ENCODE results near the gene DENND1A. TPM values are rescaled to one million over a fixed set of nuclear protein-coding genes. Genes with fewer than 3 reads are reported as not detected.

DENND1A gene
- total RNA-seq, 1 experiment from 2014 or later = 29.7 TPM

DNA sequence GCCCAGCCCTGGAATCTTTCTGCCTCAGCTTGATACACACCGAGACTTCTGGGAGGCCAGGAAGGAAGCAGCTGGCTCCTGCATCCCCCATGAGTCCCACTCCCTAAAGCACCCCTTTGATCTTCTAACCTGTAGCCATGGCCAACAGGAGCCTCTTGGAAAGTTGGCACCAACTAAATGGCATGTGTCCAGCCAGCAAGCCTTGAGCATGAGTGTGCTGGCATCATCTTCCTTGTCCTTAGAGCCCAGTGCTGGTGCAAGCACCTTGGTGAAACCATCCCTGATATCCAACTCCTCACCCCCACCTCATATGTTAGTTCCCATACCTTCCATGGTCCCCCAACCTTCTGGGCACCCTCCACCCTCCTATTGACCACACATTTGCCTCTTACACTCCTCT, 443.5 kb downstream of the DENND1A start:
- Histone ChIP-seq H3K79me2 (ENCODE audit: low read length) (no peaks in the 10 kb centered on the region), H3K36me3 (ENCODE audit: low read depth, low read length) (no peaks in the 10 kb centered on the region), H3K9me2 (replicated peaks; ENCODE audit: low read length) (no peaks in the 10 kb centered on the region), H3K9me3 (ENCODE audit: low read length) (no peaks in the 10 kb centered on the region), H4K20me1 (ENCODE audit: low read length) (no peaks in the 10 kb centered on the region), H3K4me2 (ENCODE audit: low read length) (no peak overlapping the region), H3K4me1 (ENCODE audit: insufficient read depth, low read length) (no peaks in the 10 kb centered on the region), H3K27ac (ENCODE audit: low read length) (no peak overlapping the region), H3K27me3 (ENCODE audit: low read length) (no peaks in the 10 kb centered on the region), H2AFZ (ENCODE audit: low read length) (no peak overlapping the region), H3F3A (ENCODE audit: low read length, unreplicated experiment) (no peaks in the 10 kb centered on the region), H3K9ac (ENCODE audit: low read length) (no peak overlapping the region), H3K4me3 (ENCODE audit: low read length) (no peak overlapping the region)
- ATAC-seq (no peak), DNase-seq (no peak)
- intact Hi-C loops (cut with micrococcal nuclease) = no loop called here
- ChIA-PET CTCF (no interaction called here), POLR2A (ENCODE audit: unreplicated experiment) (no interaction called here)
- BruUV-seq (replicated peaks) = no TSS peak
- no peak for TF ChIP-seq EZH2 (IDR thresholded peaks at IDR 0.05; ENCODE audit: low read length, unreplicated experiment)
- TF ChIP-seq, protein P1, sequence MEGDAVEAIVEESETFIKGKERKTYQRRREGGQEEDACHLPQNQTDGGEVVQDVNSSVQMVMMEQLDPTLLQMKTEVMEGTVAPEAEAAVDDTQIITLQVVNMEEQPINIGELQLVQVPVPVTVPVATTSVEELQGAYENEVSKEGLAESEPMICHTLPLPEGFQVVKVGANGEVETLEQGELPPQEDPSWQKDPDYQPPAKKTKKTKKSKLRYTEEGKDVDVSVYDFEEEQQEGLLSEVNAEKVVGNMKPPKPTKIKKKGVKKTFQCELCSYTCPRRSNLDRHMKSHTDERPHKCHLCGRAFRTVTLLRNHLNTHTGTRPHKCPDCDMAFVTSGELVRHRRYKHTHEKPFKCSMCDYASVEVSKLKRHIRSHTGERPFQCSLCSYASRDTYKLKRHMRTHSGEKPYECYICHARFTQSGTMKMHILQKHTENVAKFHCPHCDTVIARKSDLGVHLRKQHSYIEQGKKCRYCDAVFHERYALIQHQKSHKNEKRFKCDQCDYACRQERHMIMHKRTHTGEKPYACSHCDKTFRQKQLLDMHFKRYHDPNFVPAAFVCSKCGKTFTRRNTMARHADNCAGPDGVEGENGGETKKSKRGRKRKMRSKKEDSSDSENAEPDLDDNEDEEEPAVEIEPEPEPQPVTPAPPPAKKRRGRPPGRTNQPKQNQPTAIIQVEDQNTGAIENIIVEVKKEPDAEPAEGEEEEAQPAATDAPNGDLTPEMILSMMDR (conservative IDR thresholded peaks at IDR 0.05; ENCODE audit: low read depth, low read length) = no peak
- no peak for TF ChIP-seq EZH2phosphoT487 (IDR thresholded peaks at IDR 0.05; ENCODE audit: borderline replicate concordance, low read length)

DNA sequence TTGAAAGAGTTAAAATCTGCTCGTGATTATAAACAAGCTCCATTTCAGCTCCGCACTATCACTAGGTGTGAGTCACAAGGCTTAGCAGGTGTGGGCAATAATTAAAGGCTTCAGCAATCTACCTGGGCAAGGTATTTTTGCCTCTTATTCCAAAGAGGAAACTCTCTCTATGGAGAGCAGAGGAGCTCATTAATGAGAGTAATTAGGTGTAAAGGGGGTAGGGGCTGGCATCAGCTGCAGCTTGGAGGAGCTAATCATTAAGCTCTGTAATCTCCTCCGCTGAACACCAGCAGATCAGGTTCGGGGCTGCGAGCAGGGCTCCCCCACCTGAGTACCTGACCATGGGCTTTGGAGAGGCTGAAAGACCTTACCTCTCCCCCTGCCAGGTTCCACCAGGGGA, 444.7 kb downstream of the DENND1A start:
- POLR2A ChIA-PET (ENCODE audit: unreplicated experiment) = no interaction called here
- no peak overlapping the region for H3K27ac ChIP-seq (ENCODE audit: low read length)
- no TSS peak for BruUV-seq (replicated peaks)
- H3K4me3 ChIP-seq (ENCODE audit: low read length) = no peak overlapping the region
- intact Hi-C loops (cut with micrococcal nuclease) = no loop called here
- no peak for TF ChIP-seq EZH2phosphoT487 (IDR thresholded peaks at IDR 0.05; ENCODE audit: borderline replicate concordance, low read length)
- TF ChIP-seq, protein P1 (conservative IDR thresholded peaks at IDR 0.05; ENCODE audit: low read depth, low read length) = no peak
- TF ChIP-seq EZH2 (IDR thresholded peaks at IDR 0.05; ENCODE audit: low read length, unreplicated experiment) = no peak
- CTCF ChIA-PET = no interaction called here
- ATAC-seq = no peak
- no peak for DNase-seq
- H3F3A ChIP-seq (ENCODE audit: low read length, unreplicated experiment) = no peaks in the 10 kb centered on the region
- H4K20me1 ChIP-seq (ENCODE audit: low read length) = no peaks in the 10 kb centered on the region
- no peaks in the 10 kb centered on the region for H3K9me2 ChIP-seq (replicated peaks; ENCODE audit: low read length)
- no peak overlapping the region for H3K9ac ChIP-seq (ENCODE audit: low read length)
- H3K79me2 ChIP-seq (ENCODE audit: low read length) = no peaks in the 10 kb centered on the region
- no peaks in the 10 kb centered on the region for H3K9me3 ChIP-seq (ENCODE audit: low read length)
- no peak overlapping the region for H3K4me2 ChIP-seq (ENCODE audit: low read length)
- no peaks in the 10 kb centered on the region for H3K4me1 ChIP-seq (ENCODE audit: insufficient read depth, low read length)
- no peaks in the 10 kb centered on the region for H3K36me3 ChIP-seq (ENCODE audit: low read depth, low read length)
- H2AFZ ChIP-seq (ENCODE audit: low read length) = no peak overlapping the region
- no peaks in the 10 kb centered on the region for H3K27me3 ChIP-seq (ENCODE audit: low read length)

DNA sequence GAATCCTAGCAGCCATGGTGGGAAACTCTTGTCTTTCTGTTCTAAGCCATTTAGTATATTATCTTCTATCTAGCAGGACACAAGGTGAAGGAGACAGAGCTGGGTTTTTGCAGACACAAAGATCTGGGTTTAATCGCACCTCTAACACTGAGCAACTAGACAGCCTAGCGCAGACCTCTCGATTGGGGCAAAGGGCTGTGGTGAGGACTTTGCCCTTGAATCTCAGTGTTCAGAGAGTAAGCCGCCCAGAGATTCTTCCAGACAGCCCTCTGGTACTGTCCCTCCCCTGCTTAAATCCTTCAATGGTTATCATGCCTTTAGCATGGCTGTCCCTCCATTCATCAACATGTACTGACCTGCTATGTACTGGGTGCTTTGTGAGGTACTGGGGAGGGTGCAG, 445.8 kb downstream of the DENND1A start:
- no peaks in the 10 kb centered on the region for H3K27me3 ChIP-seq (ENCODE audit: low read length)
- no peaks in the 10 kb centered on the region for H3K4me1 ChIP-seq (ENCODE audit: insufficient read depth, low read length)
- no peak overlapping the region for H3K4me2 ChIP-seq (ENCODE audit: low read length)
- H3F3A ChIP-seq (ENCODE audit: low read length, unreplicated experiment) = no peaks in the 10 kb centered on the region
- H3K27ac ChIP-seq (ENCODE audit: low read length) = no peak overlapping the region
- no TSS peak for BruUV-seq (replicated peaks)
- no peaks in the 10 kb centered on the region for H3K79me2 ChIP-seq (ENCODE audit: low read length)
- H3K9ac ChIP-seq (ENCODE audit: low read length) = no peak overlapping the region
- intact Hi-C loops (cut with micrococcal nuclease) = no loop called here
- H3K9me2 ChIP-seq (replicated peaks; ENCODE audit: low read length) = no peaks in the 10 kb centered on the region
- ATAC-seq = no peak
- ChIA-PET CTCF (no interaction called here), POLR2A (ENCODE audit: unreplicated experiment) (no interaction called here)
- H3K9me3 ChIP-seq (ENCODE audit: low read length) = no peaks in the 10 kb centered on the region
- no peak for DNase-seq
- no peaks in the 10 kb centered on the region for H3K36me3 ChIP-seq (ENCODE audit: low read depth, low read length)
- TF ChIP-seq EZH2 (IDR thresholded peaks at IDR 0.05; ENCODE audit: low read length, unreplicated experiment) (no peak), EZH2phosphoT487 (IDR thresholded peaks at IDR 0.05; ENCODE audit: borderline replicate concordance, low read length) (no peak)
- TF ChIP-seq, protein P1 (conservative IDR thresholded peaks at IDR 0.05; ENCODE audit: low read depth, low read length) = no peak
- H3K4me3 ChIP-seq (ENCODE audit: low read length) = no peak overlapping the region
- H2AFZ ChIP-seq (ENCODE audit: low read length) = no peak overlapping the region
- no peaks in the 10 kb centered on the region for H4K20me1 ChIP-seq (ENCODE audit: low read length)

All from PC-3 (cell line).